HL-60 (cell line): Measurements from ENCODE around the gene RABGAP1L.
"Not testable (repeated sequence)": the region's sequence is repeated elsewhere in the genome, so short reads cannot be mapped to it uniquely, and the experiment has no call there.

Source experiments
- DNase-seq, 2 experiments: peaks; one replicate each; pipeline ENCODE4 v3.0.0-alpha.2; 2010 to 2020; ENCODE audit warnings: low read depth in 1 of 2, low spot score in 1 of 2
- H3K27ac ChIP-seq: fragments of 250-450 bp; sonication (Bioruptor Pico); replicated peaks from 2 replicates; pipeline ENCODE4 v1.5.1; 2020; ENCODE audit warnings: mild to moderate bottlenecking, moderate library complexity
- H3K27me3 ChIP-seq: fragments of 250-450 bp; sonication (Bioruptor Pico); 2 replicates; pipeline ENCODE4 v1.5.1; 2021; ENCODE audit warnings: mild to moderate bottlenecking, moderate library complexity; ENCODE audit not compliant: insufficient read depth, poor library complexity, severe bottlenecking
- H3K4me3 ChIP-seq: replicated peaks from 2 replicates; pipeline ENCODE4 v1.5.1; 2011; ENCODE audit warnings: mild to moderate bottlenecking, control low read depth, low read length; ENCODE audit not compliant: insufficient read depth
- CTCF ChIP-seq: IDR thresholded peaks from one replicate; pipeline ENCODE4 v1.5.1; 2011; ENCODE audit warnings: low read length, control low read depth, inconsistent platforms; ENCODE audit not compliant: insufficient read depth
- GABPA ChIP-seq: IDR thresholded peaks from 2 replicates; pipeline ENCODE4 v1.6.1; 2012; ENCODE audit warnings: low read depth
- POLR2AphosphoS5 ChIP-seq: IDR thresholded peaks from 2 replicates; pipeline ENCODE4 v1.6.1; 2012; ENCODE audit warnings: low read depth
- REST ChIP-seq: IDR thresholded peaks from 2 replicates; pipeline ENCODE4 v1.6.1; 2012; ENCODE audit warnings: low read depth; ENCODE audit not compliant: insufficient replicate concordance
- SPI1 ChIP-seq: IDR thresholded peaks from 2 replicates; pipeline ENCODE4 v1.6.1; 2012; ENCODE audit warnings: low read depth, mild to moderate bottlenecking, borderline replicate concordance

Gene RABGAP1L

GRCh38 chr1:174693085-174693484 is 533.8 kb downstream of the RABGAP1L start:
- Histone ChIP-seq H3K27me3 (no peaks in the 10 kb centered on the region), H3K27ac (no peak overlapping the region), H3K4me3 (no peak overlapping the region)
- no peak for DNase-seq
- no peak for TF ChIP-seq SPI1
- no peak for TF ChIP-seq CTCF
- no peak for TF ChIP-seq GABPA
- no peak for TF ChIP-seq REST
- no peak for TF ChIP-seq POLR2AphosphoS5

- not testable (repeated sequence) for H3K27ac ChIP-seq, H3K4me3 ChIP-seq, DNase-seq, H3K27me3 ChIP-seq
These were observed 534.2 kb downstream of the RABGAP1L start for GRCh38 chr1:174693539-174693938.

- Histone ChIP-seq H3K27ac (no peak overlapping the region), H3K27me3 (no peaks in the 10 kb centered on the region), H3K4me3 (no peak overlapping the region)
- TF ChIP-seq SPI1 = no peak
- TF ChIP-seq GABPA = no peak
- TF ChIP-seq REST = no peak
- TF ChIP-seq POLR2AphosphoS5 = no peak
- TF ChIP-seq CTCF = no peak
- no peak for DNase-seq
These were observed 536.9 kb downstream of the RABGAP1L start for GRCh38 chr1:174696026-174696821.

- no peak overlapping the region for H3K27ac ChIP-seq
- no peak for DNase-seq
- H3K4me3 ChIP-seq = no peak overlapping the region
- TF ChIP-seq GABPA = no peak
- no peak for TF ChIP-seq POLR2AphosphoS5
- TF ChIP-seq CTCF = no peak
- TF ChIP-seq SPI1 = no peak
- TF ChIP-seq REST = no peak
- H3K27me3 ChIP-seq = no peaks in the 10 kb centered on the region
These were observed 541.0 kb downstream of the RABGAP1L start for GRCh38 chr1:174700314-174700713.
